ENCODE data around the gene ST3GAL4.

- TF ChIP-seq POLR2AphosphoS5 (IDR thresholded peaks at IDR 0.05): no peak
- TF ChIP-seq, protein P1, sequence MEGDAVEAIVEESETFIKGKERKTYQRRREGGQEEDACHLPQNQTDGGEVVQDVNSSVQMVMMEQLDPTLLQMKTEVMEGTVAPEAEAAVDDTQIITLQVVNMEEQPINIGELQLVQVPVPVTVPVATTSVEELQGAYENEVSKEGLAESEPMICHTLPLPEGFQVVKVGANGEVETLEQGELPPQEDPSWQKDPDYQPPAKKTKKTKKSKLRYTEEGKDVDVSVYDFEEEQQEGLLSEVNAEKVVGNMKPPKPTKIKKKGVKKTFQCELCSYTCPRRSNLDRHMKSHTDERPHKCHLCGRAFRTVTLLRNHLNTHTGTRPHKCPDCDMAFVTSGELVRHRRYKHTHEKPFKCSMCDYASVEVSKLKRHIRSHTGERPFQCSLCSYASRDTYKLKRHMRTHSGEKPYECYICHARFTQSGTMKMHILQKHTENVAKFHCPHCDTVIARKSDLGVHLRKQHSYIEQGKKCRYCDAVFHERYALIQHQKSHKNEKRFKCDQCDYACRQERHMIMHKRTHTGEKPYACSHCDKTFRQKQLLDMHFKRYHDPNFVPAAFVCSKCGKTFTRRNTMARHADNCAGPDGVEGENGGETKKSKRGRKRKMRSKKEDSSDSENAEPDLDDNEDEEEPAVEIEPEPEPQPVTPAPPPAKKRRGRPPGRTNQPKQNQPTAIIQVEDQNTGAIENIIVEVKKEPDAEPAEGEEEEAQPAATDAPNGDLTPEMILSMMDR (IDR thresholded peaks at IDR 0.05): no peak
These were observed 50.9 kb downstream of the ST3GAL4 start for GRCh38 chr11:126406368-126406767.
